ENCODE data around the gene NFATC3.

GRCh38 chr16:68072038-68072695 is 13.0 kb upstream of the NFATC3 start:
- TF ChIP-seq CTCF (IDR thresholded peaks at IDR 0.05 in 8 of 11, conservative IDR thresholded peaks at IDR 0.05 in 3 of 11) (no peak), POLR2A (IDR thresholded peaks at IDR 0.05) (no peak)

Data from spleen (tissue), 7 donors.